Myocyte (in vitro differentiated cells): Measurements from ENCODE around the gene TTC16. TPM values are rescaled to one million over a fixed set of nuclear protein-coding genes. Genes with fewer than 3 reads are reported as not detected.
A peak's percentile ranks its signal among the peaks of the same experiment; 100 is the strongest.

Source experiments
- DNase-seq: peaks from one replicate; pipeline ENCODE4 v3.0.0-alpha.2; 2012; ENCODE audit warnings: low read depth
- polyA plus RNA-seq: library from polyadenylated mRNA; unstranded; fragments of >200 nt; gene quantifications from one replicate; pipeline ENCODE4 v1.2.1, GENCODE V29; 2012; ENCODE audit warnings: missing spikeins
- total RNA-seq: library from RNA; depleted of rRNA; stranded (reverse); fragments of >200 nt; gene quantifications from 2 replicates; pipeline ENCODE4 v1.2.3, GENCODE V29; 2014

Gene TTC16, protein sequence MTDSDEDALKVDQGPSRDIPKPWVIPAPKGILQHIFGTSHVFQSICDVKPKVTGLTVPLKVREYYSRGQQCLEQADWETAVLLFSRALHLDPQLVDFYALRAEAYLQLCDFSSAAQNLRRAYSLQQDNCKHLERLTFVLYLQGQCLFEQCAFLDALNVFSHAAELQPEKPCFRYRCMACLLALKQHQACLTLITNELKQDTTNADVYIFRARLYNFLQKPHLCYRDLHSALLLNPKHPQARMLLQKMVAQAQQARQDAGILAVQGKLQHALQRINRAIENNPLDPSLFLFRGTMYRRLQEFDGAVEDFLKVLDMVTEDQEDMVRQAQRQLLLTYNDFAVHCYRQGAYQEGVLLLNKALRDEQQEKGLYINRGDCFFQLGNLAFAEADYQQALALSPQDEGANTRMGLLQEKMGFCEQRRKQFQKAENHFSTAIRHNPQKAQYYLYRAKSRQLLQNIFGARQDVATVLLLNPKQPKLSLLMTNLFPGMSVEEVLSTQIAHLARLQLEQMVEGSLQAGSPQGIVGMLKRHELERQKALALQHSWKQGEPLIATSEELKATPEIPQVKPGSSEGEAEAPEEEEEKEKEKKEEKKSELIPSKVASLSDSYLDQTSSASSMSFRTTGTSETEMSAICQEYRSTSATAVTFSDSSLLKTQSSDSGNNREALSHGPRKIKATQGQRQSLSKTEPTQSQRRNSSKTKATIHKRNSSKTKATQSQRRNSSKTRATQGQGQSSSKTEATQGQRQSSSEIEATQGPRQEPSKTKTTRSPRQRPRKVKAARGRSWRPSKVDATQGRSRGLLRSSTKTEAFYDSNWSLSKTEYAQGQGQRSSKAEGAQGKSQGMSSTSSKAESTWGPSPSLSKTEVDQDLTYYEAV
- 0.05 TPM in 1 of 2 replicates, not detected in the other for total RNA-seq
- polyA plus RNA-seq, result 0.05 TPM

- DNase-seq, result peak; percentile 98
These were observed at the start of gene TTC16, which contains the start of gene PTRH1 for GRCh38 chr9:127715470-127716337. TTC16 (plus strand) TSS chr9:127716079; CDS start chr9:127716146, 67 bp downstream. PTRH1 (minus strand) TSS chr9:127715663; CDS start chr9:127715639, 24 bp downstream.

DNA sequence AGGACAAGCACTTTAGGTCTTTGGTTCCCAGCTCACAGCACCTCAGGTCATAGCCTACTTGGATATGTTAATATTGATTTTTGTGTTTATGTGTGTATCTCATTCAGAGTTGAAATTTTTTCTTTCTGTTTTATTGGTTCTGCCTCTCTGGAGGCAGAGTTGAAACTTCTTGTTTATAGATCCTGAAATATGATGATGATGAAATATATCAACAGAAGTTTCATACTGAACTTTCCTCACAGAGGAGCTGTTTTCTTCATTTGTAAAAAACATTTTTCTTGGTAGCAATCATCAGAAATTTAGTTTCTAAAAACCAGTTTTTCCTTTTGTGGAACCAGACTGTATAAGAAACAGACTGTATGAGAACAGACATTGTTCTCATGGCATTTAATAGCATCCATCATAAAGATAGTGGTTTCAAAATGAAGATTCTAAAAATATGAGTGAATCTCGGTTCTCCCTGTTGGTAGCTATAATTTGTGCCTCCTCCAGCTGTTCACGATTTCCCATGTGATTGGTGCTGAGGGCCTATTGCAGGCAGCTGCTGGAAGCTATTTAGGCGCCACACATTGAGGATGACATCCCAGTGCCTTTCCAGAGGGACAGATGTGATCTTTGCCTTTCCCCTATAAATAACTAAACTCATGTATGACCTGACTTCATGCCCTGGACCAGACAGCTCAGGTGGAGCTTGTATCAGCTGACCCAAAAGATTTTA, 48.6 kb upstream of the TTC16 start:
- DNase-seq, result no peak

DNA sequence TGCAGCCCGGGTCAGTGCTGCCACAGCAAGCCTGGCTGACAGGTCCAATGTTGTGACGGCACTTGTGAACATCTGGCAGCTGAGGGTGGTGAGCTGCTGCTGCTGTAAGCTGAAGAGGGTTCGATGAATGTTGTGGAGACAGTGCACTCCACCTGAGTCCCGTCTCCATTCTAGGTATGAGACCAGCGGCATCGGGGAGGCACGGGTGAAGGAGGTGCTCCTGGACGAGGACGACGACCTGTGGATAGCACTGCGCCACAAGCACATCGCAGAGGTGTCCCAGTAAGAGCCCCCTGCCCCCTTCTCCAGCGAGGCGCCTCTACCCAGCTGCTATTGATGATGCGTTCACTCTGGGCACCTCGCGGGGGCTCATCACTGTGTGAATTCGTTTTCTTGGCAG, 48.0 kb upstream of the TTC16 start:
- DNase-seq, result no peak

DNA sequence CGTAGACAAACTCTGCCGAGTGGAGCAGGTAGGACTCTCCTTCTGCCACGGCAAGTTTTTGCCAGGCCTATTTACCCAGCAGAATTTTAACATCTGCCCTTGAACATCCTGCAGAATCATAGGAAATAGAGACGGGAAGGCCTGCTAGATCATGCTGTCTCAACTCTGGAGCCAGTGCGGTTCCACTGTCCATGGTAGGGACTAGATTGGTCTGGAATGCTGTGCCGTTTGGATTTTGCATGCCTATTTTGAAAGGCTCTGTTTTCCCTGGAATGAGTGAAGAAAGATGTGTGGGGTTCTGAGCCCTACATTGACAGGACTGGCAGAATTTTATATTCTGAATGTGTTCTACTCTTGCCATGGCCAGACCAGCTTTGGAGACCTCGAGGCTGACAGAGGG, 42.6 kb upstream of the TTC16 start:
- no peak for DNase-seq

DNA sequence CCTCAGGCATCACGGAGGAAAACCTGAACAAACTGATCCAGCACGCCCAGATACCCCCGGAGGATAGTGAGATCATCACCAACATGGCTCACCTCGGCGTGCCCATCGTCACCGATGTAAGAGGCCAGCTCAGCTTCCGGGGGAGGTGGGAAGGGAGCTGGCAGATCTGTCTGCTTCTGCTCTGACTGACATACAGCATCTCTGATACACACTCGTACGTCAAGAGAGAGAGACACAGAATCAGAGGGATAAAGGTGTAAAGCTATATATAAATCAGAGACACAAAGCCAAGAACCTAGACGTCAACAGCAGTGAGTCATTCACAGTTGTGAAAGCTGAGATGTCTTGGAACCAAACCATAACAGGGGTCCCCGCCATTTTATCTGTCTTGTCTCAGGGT, 39.2 kb upstream of the TTC16 start:
- no peak for DNase-seq

DNA sequence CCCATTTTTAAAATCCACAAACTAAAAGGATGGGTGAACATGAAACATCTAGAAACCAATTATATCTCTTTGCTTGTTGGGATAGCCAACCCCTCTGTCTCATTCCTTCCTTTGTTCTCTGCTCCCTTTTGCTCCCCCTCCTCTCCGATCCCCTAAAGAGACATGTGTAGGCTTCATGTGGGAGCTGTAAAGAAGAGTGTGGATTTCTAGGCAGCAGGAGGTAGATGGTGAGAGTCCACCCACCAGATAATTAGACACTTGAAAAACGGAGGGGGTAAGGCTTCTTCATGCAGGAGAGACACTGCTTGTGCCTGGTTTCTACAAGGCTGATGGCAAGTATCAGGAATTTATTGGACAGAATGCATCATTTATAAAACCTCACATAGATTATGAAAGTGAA, 36.4 kb upstream of the TTC16 start:
- DNase-seq, result no peak

DNA sequence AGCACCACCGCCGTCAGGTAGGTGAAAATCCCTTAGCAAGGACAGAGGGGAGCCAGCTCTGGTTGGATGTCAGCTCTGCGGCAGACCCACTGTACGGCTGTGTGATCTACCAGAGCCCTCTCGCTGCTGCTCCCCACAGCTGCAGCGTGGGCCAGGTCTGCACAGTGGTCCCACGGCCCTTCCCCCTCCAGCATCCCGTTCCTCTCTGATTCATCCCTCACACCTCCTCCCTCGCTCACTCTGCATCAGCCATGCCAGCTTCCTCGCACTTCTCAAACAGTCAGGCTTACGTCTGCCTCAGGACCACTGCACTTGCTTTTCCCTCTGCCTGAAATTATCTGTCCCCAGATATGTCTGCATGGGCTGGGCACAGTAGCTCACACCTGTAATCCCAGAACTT, 35.7 kb upstream of the TTC16 start:
- no peak for DNase-seq

DNA sequence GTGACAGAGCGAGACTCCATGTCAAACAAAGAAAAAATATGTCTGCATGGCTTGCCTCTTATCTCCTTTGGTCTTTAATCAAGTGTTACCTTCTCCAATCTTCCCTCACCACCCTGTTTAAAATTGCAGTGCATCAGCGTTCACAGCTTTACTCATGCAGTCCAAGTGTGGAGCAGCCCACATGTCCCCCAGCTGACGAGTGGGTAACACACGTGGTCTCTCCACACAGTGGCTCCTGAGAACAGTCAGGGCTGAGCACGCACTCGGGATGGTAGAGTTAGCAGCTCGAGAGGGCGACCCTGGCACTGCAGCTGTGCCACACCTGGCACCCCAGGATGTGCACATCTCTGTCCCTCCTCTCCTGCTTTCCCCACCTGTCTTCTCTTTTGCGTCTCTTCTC, 35.0 kb upstream of the TTC16 start:
- no peak for DNase-seq

GRCh38 chr9:127682351-127683136, 33.3 kb upstream of the TTC16 start:
- peak; percentile 83 for DNase-seq

DNA sequence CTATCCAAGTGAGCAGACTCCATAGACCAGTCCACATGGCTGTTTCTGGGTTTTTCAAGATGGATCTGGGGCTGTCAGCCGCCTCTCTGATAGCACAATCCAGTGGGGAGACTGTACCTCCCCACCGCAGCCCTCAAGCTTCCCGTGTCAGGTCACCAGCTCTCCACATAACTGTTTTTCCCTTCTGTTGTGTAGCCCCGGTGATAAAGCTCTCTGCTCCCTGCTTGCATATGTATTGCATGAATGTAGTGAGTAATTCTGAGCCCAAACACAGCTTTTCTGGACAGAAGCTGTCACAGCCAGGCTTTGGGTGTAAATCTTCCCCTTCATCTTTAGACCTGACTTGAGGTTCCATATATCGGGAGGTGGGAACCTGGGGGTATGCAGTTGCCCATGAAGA, 32.2 kb upstream of the TTC16 start:
- DNase-seq, result no peak

GRCh38 chr9:127684576-127684975, 31.3 kb upstream of the TTC16 start:
- DNase-seq, result peak; percentile 92

DNA sequence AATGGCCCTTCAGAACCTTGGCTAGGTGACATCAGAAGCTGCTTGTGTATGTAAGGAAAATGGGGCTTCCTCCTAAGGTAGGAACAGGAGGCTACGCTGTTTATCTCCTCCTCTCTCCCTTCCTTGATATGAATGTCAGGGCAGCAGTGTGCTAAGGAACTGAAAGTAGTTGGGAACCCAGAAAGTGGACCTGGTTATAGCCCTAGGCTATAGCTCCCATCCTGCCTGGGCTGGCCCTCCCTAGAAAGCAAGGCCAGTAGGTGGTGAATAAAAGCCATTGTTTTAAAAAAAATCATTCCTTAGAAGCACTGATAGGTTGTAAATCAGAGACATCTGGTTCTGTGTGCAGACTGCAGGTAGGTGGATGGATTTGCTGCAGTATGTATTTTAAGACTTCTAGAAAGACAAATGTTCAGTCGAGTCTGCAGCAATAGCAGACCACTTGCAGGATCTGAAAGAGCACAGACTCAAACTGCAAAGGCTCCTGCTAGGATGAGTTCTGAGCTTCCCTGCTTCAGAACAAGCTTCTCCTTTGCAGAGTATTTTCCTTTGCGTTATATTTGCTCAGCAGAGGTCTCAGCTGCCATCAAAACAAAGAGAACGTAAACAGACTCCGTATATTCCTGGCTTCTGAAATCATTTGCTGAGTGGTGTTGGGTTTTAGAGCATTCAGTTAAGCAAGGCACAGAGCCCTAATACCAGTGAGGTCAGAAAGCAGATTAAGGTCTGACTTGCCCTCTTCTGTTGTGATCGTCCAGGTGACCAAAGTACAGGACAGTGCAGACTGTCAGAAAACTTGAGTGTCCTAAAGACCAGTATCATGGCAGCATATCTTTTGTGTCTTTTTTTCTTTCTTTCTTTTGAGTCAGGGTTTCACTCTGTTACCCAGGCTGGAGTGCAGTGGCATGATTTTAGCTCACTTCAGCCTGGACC, 29.2 kb upstream of the TTC16 start:
- no peak for DNase-seq

DNA sequence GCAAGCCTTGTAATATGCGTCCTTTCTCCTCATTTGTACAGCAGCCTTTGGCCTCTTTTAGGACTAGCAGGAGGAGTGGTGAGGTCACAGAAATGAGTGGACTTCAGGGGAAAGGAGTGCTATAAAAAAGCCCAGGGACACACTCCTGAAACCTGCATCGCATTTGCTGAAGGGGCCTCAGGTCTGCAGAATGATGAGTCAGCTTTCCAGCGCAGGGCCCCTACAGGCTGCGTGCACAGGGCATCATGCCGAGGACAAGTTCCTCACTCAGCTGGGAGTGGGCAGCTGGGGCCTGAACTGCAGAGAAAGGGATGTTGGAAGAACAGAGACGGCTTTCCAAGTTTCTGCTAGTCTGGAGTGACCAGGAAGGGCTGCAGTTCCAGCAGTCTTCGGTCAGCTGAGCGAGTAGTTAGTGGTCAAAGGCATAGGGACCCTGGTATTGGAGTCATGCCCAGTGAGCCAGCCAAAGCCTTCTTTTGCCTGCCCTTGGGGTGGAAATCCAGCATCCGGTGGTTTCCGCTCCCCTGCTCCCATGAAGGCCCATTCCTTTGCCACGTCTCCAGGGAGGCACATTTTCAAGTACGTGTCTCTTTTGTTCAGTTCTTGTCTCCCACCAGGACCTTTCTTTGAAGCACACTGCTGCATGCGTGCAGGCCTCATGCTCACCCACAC, 26.4 kb upstream of the TTC16 start:
- no peak for DNase-seq

GRCh38 chr9:127690735-127691134, 25.1 kb upstream of the TTC16 start:
- DNase-seq, result no peak

GRCh38 chr9:127692071-127692470, 23.8 kb upstream of the TTC16 start:
- no peak for DNase-seq

DNA sequence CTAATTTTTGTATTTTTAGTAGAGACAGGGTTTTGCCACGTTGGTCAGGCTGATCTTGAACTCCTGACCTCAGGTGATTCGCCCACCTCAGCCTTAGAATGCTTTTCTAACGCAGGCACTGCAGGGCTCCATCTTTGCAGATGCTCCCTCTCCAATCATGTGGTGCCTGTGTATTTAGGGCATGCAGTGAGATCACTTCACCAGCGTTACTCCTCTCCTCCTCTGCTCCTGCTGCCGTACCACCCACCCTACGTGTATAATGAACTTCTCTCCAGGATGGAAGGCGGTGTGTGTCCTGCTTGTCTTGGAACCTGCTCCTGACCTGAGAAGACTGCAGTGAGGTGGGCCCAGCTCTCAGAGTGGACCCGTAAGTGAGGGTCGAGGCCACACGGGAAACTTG, 22.7 kb upstream of the TTC16 start:
- DNase-seq, result no peak

DNA sequence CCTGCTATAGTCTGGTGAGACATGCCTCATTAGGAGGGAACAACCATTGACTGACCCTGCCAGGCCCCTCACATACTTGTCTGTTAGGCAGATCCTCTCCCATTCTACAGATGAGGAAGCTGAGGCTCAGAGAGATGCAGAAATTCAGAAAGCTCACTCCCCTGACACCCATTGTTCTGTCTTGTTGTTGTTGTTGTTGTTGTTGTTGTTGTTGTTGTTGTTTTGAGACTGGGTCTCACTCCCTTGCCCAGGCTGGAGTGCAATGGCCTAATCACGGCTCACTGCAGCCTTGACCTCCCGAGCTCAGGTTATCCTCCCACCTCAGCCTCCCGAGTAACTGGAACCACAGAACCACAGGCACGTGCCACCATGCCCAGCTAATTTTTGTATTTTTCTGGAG, 22.2 kb upstream of the TTC16 start:
- DNase-seq, result no peak
